ENCODE data around the gene PDE4C. TPM values are rescaled to one million over a fixed set of nuclear protein-coding genes. Genes with fewer than 3 reads are reported as not detected.

PDE4C gene
- total RNA-seq, 1 donor from 2014 or later: 0.09 TPM

DNA sequence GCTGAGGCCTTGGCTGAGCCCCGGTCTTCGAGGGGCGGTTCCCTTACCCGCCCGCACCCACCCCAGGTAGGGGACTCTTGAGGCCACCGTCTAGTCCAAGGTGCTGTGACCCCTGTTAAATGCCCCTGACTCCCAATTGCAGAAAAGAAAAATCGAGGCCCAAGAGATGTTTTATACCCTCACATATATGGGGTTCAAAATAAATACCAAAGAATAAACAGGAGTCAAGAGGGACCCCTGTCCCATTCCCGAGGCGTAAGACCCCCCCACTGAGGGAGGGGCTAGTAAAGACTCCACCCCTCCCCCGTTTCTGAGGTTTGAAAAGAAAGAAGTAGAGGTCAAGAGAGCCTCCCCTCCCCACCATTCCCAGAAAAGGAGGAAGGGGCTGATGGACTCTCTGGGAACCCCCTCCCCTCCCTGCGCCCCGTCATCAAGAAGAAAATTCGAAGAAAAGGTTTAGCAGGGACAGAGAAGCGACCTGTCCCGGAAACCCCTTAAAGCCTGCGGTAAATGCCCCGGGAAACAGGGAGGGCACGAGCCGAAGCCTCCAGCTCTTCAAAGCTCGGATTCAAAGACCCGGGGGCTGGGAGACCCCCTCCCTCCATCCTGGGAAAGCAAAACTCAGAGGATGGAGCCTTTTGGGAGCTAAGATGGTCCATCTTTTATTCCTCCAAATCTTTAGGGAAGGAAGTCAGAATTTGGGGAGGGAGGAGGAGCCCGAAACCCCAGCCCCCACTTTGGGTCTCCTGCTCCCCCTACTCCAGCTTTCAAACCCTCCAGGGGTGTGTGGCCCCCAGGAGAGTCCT is 21.6 kb downstream of the PDE4C start:
- H3K9me3 Mint-ChIP-seq: no peaks in the 10 kb centered on the region
- peaks cover 37% of the 10 kb centered on the region for H3K4me1 Mint-ChIP-seq

DNA sequence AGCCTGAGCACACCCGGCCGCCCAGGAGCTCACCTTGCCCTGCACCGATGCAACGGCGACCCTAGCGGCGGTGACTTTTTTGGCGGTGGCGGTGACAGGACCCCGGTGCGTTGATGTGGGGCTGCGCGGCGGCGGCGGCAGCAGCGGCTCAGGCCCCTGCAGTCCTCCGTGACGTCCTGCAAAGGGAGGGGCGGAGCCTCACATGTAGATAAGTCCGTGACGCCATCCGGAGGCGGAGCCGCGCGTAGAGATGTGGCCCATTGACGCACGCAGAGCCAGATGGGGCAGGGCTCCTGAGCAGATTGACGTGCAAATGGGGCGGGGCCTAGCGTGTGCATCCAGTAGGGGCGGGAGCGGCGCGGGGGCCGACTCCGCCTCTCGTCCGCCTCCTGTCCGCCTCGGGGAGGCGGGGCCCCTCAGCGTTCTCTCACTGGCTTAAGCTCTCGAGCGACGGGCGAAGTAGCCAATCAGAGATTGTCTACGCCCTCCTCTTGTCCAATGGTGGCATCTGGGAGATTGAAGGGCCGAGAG is 22.3 kb downstream of the PDE4C start, which contains the start of gene RAB3A:
Gene RAB3A (minus strand): TSS at position 180 of the 531 bp plus-strand sequence. CDS start 1,302 bp downstream, outside the sequence.
- peaks cover 37% of the 10 kb centered on the region for H3K4me1 Mint-ChIP-seq
- peak; percentile 97 for DNase-seq (ENCODE audit: low read depth, low spot score)
- TF ChIP-seq, protein P1, sequence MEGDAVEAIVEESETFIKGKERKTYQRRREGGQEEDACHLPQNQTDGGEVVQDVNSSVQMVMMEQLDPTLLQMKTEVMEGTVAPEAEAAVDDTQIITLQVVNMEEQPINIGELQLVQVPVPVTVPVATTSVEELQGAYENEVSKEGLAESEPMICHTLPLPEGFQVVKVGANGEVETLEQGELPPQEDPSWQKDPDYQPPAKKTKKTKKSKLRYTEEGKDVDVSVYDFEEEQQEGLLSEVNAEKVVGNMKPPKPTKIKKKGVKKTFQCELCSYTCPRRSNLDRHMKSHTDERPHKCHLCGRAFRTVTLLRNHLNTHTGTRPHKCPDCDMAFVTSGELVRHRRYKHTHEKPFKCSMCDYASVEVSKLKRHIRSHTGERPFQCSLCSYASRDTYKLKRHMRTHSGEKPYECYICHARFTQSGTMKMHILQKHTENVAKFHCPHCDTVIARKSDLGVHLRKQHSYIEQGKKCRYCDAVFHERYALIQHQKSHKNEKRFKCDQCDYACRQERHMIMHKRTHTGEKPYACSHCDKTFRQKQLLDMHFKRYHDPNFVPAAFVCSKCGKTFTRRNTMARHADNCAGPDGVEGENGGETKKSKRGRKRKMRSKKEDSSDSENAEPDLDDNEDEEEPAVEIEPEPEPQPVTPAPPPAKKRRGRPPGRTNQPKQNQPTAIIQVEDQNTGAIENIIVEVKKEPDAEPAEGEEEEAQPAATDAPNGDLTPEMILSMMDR (conservative IDR thresholded peaks at IDR 0.05): peak; percentile 1
- H3K36me3 Mint-ChIP-seq (ENCODE audit: low read depth): no peaks in the 10 kb centered on the region
- no peaks in the 10 kb centered on the region for H3K9me3 Mint-ChIP-seq
- peak within 1 kb of the TSS; percentile 89 for H3K27ac Mint-ChIP-seq (ENCODE audit: unreplicated experiment)
- peak within 1 kb of the TSS; percentile 95 for H3K4me3 Mint-ChIP-seq
- H3K27me3 Mint-ChIP-seq (ENCODE audit: low read depth): peaks cover 13% of the 10 kb centered on the region

More for the DNA sequence above, 21.6 kb downstream of the PDE4C start:
- Mint-ChIP-seq H3K27me3 (ENCODE audit: low read depth) (peaks cover 13% of the 10 kb centered on the region), H3K4me3 (peak overlapping the region; percentile 95), H3K27ac (ENCODE audit: unreplicated experiment) (peak overlapping the region; percentile 89), H3K36me3 (ENCODE audit: low read depth) (no peaks in the 10 kb centered on the region)
- DNase-seq (ENCODE audit: low read depth, low spot score): peak; percentile 69
- TF ChIP-seq, protein P1 (conservative IDR thresholded peaks at IDR 0.05): no peak

DNA sequence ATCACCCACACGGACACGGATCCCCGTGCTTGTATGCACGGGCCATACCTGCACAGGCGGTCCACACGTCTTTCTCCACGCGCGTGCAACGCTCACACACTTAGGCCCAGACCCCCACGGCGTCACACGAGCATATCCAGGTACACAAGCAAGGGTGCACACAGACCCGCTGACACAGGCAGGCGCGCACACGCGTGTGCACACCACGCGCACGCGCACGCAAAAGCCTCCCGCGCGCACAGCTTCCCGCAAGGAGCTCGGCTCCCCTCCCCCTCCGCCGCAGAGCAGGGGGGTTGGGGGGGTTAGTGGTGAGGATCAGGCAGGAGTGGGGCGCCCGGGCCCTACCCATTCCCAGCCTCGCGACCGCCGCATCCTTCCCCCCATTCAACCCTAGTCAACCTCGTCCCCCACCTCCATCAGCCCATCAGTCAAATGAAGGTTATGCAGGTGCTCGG is 22.8 kb downstream of the PDE4C start:
- DNase-seq (ENCODE audit: low read depth, low spot score): no peak
- peak overlapping the region; percentile 95 for H3K4me3 Mint-ChIP-seq
- H3K36me3 Mint-ChIP-seq (ENCODE audit: low read depth): no peaks in the 10 kb centered on the region
- peak overlapping the region; percentile 12 for H3K27ac Mint-ChIP-seq (ENCODE audit: unreplicated experiment)
- no peaks in the 10 kb centered on the region for H3K9me3 Mint-ChIP-seq
- H3K27me3 Mint-ChIP-seq (ENCODE audit: low read depth): peaks cover 9% of the 10 kb centered on the region
- TF ChIP-seq, protein P1 (conservative IDR thresholded peaks at IDR 0.05): peak; percentile 16
- peaks cover 37% of the 10 kb centered on the region for H3K4me1 Mint-ChIP-seq

DNA sequence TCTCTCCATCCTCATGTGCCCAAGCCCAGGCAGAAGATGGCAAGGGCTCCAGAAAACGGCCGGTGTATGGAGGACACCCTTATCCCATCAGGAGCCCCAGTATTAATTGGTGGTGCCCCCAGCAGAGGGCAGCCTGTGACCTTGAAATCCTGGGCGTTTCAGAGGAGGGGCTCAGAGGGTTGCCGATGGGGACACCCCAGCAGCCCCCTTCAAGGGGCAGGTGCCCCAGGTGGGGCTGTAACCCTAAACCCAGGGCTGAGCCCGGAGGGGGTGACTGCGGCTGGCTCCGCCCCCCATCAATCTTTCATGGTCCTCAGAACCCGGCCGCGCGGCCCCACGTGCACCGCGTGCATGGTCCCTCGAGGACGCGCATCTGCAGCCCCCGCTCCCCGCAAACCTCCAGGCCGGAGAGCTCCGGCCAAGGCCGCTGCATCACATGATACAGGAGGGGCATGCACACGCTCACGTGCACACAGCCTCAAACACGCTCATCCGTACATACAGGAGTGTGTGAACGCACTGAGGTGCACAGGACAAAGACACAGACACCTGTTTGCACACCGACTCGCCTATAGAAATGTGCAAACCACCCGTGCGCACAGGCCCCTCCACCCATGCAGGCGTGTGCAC is 23.3 kb downstream of the PDE4C start:
- DNase-seq (ENCODE audit: low read depth, low spot score): no peak
- peaks cover 7% of the 10 kb centered on the region for H3K27me3 Mint-ChIP-seq (ENCODE audit: low read depth)
- H3K4me1 Mint-ChIP-seq: peaks cover 37% of the 10 kb centered on the region
- peak overlapping the region; percentile 12 for H3K27ac Mint-ChIP-seq (ENCODE audit: unreplicated experiment)
- no peaks in the 10 kb centered on the region for H3K9me3 Mint-ChIP-seq
- peak overlapping the region; percentile 95 for H3K4me3 Mint-ChIP-seq
- H3K36me3 Mint-ChIP-seq (ENCODE audit: low read depth): no peaks in the 10 kb centered on the region
- TF ChIP-seq, protein P1 (conservative IDR thresholded peaks at IDR 0.05): peak; percentile 26

DNA sequence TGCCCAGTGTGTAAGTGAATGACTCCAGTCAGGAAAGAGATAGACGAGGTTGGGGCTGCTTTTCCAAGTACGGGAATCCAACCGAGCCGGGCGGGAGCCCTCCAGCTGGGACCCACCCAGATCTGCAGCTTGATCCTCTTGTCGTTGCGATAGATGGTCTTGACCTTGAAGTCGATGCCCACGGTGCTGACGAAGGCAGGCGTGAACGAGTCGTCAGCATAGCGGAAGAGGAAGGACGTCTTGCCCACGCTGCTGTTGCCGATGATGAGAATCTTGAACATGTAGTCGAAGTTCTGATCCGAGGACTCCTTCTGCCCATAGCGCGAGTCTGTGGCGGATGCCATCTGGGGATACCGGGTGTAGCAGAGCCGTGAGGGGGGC is 23.9 kb downstream of the PDE4C start:
- TF ChIP-seq, protein P1 (conservative IDR thresholded peaks at IDR 0.05): no peak
- DNase-seq (ENCODE audit: low read depth, low spot score): no peak
- no peak overlapping the region for H3K27ac Mint-ChIP-seq (ENCODE audit: unreplicated experiment)
- H3K9me3 Mint-ChIP-seq: no peaks in the 10 kb centered on the region
- H3K27me3 Mint-ChIP-seq (ENCODE audit: low read depth): peaks cover 7% of the 10 kb centered on the region
- peaks cover 37% of the 10 kb centered on the region for H3K4me1 Mint-ChIP-seq
- no peaks in the 10 kb centered on the region for H3K36me3 Mint-ChIP-seq (ENCODE audit: low read depth)
- H3K4me3 Mint-ChIP-seq: peak overlapping the region; percentile 95

All from neural crest cell (in vitro differentiated cells).